ENCODE data around the gene SYT17.

GRCh38 chr16:19304750-19305149 is 136.7 kb downstream of the SYT17 start:
- no peak for TF ChIP-seq EZH2 (IDR thresholded peaks at IDR 0.05; ENCODE audit: insufficient read depth, poor library complexity, severe bottlenecking)
- no peak for TF ChIP-seq EZH2phosphoT487 (IDR thresholded peaks at IDR 0.05; ENCODE audit: insufficient read depth, low read depth)
